SK-N-SH treated with all-trans-retinoic acid at 6 μM for 48 hours (cell line): Measurements from ENCODE around the gene FAM184B.

Experiments
- ARNTL ChIP-seq: fragments of 450-650 bp; formaldehyde crosslinking; IDR thresholded peaks from 2 replicates; pipeline ENCODE4 v1.5.0; 2020; ENCODE audit warnings: low read depth, mild to moderate bottlenecking, moderate library complexity, borderline replicate concordance
- CSDC2 ChIP-seq: fragments of 250-450 bp; sonication (Bioruptor Pico); IDR thresholded peaks from 2 replicates; pipeline ENCODE4 v1.5.0; 2020; ENCODE audit warnings: mild to moderate bottlenecking, moderate library complexity
- CSRNP3 ChIP-seq: fragments of 250-450 bp; sonication (Bioruptor Pico); IDR thresholded peaks from 2 replicates; pipeline ENCODE4 v1.5.1; 2021; ENCODE audit warnings: mild to moderate bottlenecking, moderate library complexity
- GLIS3 ChIP-seq: fragments of 250-450 bp; sonication (Bioruptor Pico); IDR thresholded peaks from 2 replicates; pipeline ENCODE4 v1.5.0; 2020; ENCODE audit warnings: mild to moderate bottlenecking, moderate library complexity
- ISL1 ChIP-seq: fragments of 250-450 bp; sonication (Bioruptor Pico); IDR thresholded peaks from 2 replicates; pipeline ENCODE4 v2.1.2; 2022; ENCODE audit warnings: mild to moderate bottlenecking, moderate library complexity
- OSR1 ChIP-seq: fragments of 250-450 bp; sonication (Bioruptor Pico); IDR thresholded peaks from 2 replicates; pipeline ENCODE4 v1.8.0; 2022; ENCODE audit warnings: moderate library complexity, mild to moderate bottlenecking, inconsistent platforms
- PATZ1 ChIP-seq: fragments of 250-450 bp; sonication (Bioruptor Pico); IDR thresholded peaks from 2 replicates; pipeline ENCODE4 v1.8.0; 2020; ENCODE audit warnings: mild to moderate bottlenecking, moderate library complexity, borderline replicate concordance
- PPARA ChIP-seq: fragments of 250-450 bp; sonication (Bioruptor Pico); IDR thresholded peaks from 2 replicates; pipeline ENCODE4 v1.5.0; 2020; ENCODE audit warnings: mild to moderate bottlenecking, borderline replicate concordance
- SNAI2 ChIP-seq: fragments of 250-450 bp; sonication (Bioruptor Pico); IDR thresholded peaks from 2 replicates; pipeline ENCODE4 v1.5.0; 2020; ENCODE audit warnings: mild to moderate bottlenecking, moderate library complexity
- TCF4 ChIP-seq: fragments of 250-450 bp; sonication (Bioruptor Pico); IDR thresholded peaks from 2 replicates; pipeline ENCODE4 v1.8.0; 2021; ENCODE audit warnings: mild to moderate bottlenecking, moderate library complexity, borderline replicate concordance
- TOX ChIP-seq: fragments of 250-450 bp; sonication (Bioruptor Pico); IDR thresholded peaks from 2 replicates; pipeline ENCODE4 v1.8.0; 2021; ENCODE audit warnings: mild to moderate bottlenecking, moderate library complexity, borderline replicate concordance
- ZFP3 ChIP-seq: fragments of 250-450 bp; sonication (Bioruptor Pico); IDR thresholded peaks from 2 replicates; pipeline ENCODE4 v1.5.0; 2020; ENCODE audit warnings: mild to moderate bottlenecking, moderate library complexity
- ZFP30 ChIP-seq: fragments of 450-650 bp; formaldehyde crosslinking; IDR thresholded peaks from 2 replicates; pipeline ENCODE4 v1.5.0; 2022; ENCODE audit warnings: mild to moderate bottlenecking, moderate library complexity
- ZNF70 ChIP-seq: fragments of 450-650 bp; formaldehyde crosslinking; IDR thresholded peaks from 2 replicates; pipeline ENCODE4 v1.5.0; 2020; ENCODE audit warnings: mild to moderate bottlenecking, moderate library complexity

- TF ChIP-seq SNAI2 (no peak), OSR1 (CRISPR knock-in tag) (no peak), ZFP3 (no peak), PATZ1 (CRISPR knock-in tag) (no peak), ARNTL (no peak), PPARA (no peak), ZFP30 (no peak), ZNF70 (CRISPR knock-in tag) (no peak), CSDC2 (CRISPR knock-in tag) (no peak), CSRNP3 (no peak), TOX (no peak), TCF4 (CRISPR knock-in tag) (no peak), ISL1 (CRISPR knock-in tag) (no peak), GLIS3 (CRISPR knock-in tag) (no peak)
Observed at GRCh38 chr4:17717301-17717700, 64.1 kb downstream of the FAM184B start.
